ENCODE data around the gene CORIN.

- TF ChIP-seq BHLHE40 (IDR thresholded peaks at IDR 0.05; ENCODE audit: borderline replicate concordance) (no peak), FOXK2 (IDR thresholded peaks at IDR 0.05) (no peak)
Observed at GRCh38 chr4:47774079-47774478, 63.8 kb downstream of the CORIN start.

Data from HEK293T (cell line).